Measurements from ENCODE around the gene ITGB4. TPM values are rescaled to one million over a fixed set of nuclear protein-coding genes. Genes with fewer than 3 reads are reported as not detected.

Gene ITGB4
- total and polyA plus RNA-seq, 2 of the 13 experiments (the other 11 are each of a cell fraction or from before 2014, with no cell fraction given), result 6.9 to 14.5 TPM

DNA sequence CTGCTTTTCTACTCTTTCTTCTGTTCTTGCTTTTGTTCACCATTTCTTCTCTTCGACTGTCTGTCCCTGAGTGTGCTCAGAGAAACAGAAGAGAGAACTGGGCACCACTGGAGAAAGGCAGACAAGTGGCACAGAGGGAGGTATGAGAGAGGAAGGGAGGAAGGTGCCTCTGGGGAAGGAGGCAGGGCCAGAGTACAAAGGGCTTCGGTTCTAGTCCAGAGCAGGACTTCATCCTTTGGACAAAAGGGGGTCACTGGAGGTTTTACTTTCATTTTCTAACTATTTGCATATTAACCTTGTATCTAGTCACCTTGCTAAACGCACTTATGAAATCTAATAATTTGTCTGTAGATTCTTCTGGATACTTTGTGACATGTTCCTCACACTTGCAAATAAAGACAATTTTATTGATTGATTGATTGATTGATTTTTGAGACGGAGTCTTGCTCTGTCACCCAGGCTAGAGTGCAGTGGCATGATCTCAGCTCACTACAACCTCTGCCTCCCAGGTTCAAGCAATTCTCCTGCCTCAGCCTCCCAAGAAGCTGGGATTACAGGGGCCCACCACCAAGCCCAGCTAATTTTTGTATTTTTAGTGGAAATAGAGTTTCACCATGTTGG lies 13.5 kb downstream of the ITGB4 start (continued):
- 0 out of 2 replicates have a peak, but pooled peaks have one; percentile 51 for TF ChIP-seq SNAPC4 (CRISPR knock-in tag; IDR thresholded peaks at IDR 0.05)
- TF ChIP-seq ZNF496 (CRISPR knock-in tag; IDR thresholded peaks at IDR 0.05; ENCODE audit: insufficient replicate concordance), result no peak
- no peak for TF ChIP-seq SIN3A (IDR thresholded peaks at IDR 0.05; ENCODE audit: borderline replicate concordance, low read depth, low read length)
- TF ChIP-seq ZNF263 (CRISPR knock-in tag; IDR thresholded peaks at IDR 0.05), result peak; percentile 69
- no peak for TF ChIP-seq ZNF639 (CRISPR knock-in tag; conservative IDR thresholded peaks at IDR 0.05)
- no peak for TF ChIP-seq CENPX (CRISPR knock-in tag; IDR thresholded peaks at IDR 0.05)
- no peak for TF ChIP-seq ZBTB4 (CRISPR knock-in tag; IDR thresholded peaks at IDR 0.05; ENCODE audit: borderline replicate concordance)
- TF ChIP-seq PHB2 (IDR thresholded peaks at IDR 0.05; ENCODE audit: partially characterized antibody), result no peak
- TF ChIP-seq ZNF34 (CRISPR knock-in tag; IDR thresholded peaks at IDR 0.05; ENCODE audit: borderline replicate concordance), result no peak
- TF ChIP-seq PLSCR1 (CRISPR knock-in tag; IDR thresholded peaks at IDR 0.05; ENCODE audit: borderline replicate concordance), result no peak
- TF ChIP-seq SPEN (CRISPR knock-in tag; IDR thresholded peaks at IDR 0.05; ENCODE audit: low read depth), result 0 out of 2 replicates have a peak, but pooled peaks have one; percentile 5
- TF ChIP-seq MED8 (CRISPR knock-in tag; IDR thresholded peaks at IDR 0.05; ENCODE audit: insufficient replicate concordance), result no peak
- TF ChIP-seq ZBTB7B (CRISPR knock-in tag; IDR thresholded peaks at IDR 0.05), result peak; percentile 16; the same call in 1 of the 2 replicates
- no peak for TF ChIP-seq ZNF567 (CRISPR knock-in tag; IDR thresholded peaks at IDR 0.05; ENCODE audit: borderline replicate concordance)
- TF ChIP-seq PATZ1 (CRISPR knock-in tag; IDR thresholded peaks at IDR 0.05), result 0 out of 2 replicates have a peak, but pooled peaks have one; percentile 12
- no peak for TF ChIP-seq HOXD1 (CRISPR knock-in tag; IDR thresholded peaks at IDR 0.05)
